GM19468 (cell line): ENCODE results near the gene FBXW12.

ENCODE experiments used
- ATAC-seq: cut with Tn5 transposase; IDR thresholded peaks from one replicate; pipeline ENCODE4 v1.9.1; 2021; ENCODE audit warnings: mild to moderate bottlenecking, moderate library complexity, moderate number of reproducible peaks; ENCODE audit not compliant: unreplicated experiment; ENCODE audit errors: extremely low read depth

FBXW12 gene

GRCh38 chr3:48431224-48432029, 59.4 kb downstream of the FBXW12 start:
- no peak for ATAC-seq

GRCh38 chr3:48432411-48433371, 60.7 kb downstream of the FBXW12 start:
- ATAC-seq = no peak

GRCh38 chr3:48433472-48434118, 61.6 kb downstream of the FBXW12 start:
- ATAC-seq = no peak

GRCh38 chr3:48434591-48435222, 62.7 kb downstream of the FBXW12 start:
- ATAC-seq = no peak

GRCh38 chr3:48435223-48435595, 63.2 kb downstream of the FBXW12 start:
- no peak for ATAC-seq

- no peak for ATAC-seq
These were observed 63.9 kb downstream of the FBXW12 start for GRCh38 chr3:48435774-48436476.

GRCh38 chr3:48436477-48436787, 64.4 kb downstream of the FBXW12 start:
- ATAC-seq = no peak

GRCh38 chr3:48436855-48437254, 64.8 kb downstream of the FBXW12 start:
- ATAC-seq = no peak

- ATAC-seq = no peak
These were observed 65.8 kb downstream of the FBXW12 start for GRCh38 chr3:48437812-48438211.

- peak; percentile 92 for ATAC-seq
These were observed 68.0 kb downstream of the FBXW12 start, which contains the start of the genes CCDC51 and TMA7 for GRCh38 chr3:48439820-48440589. Gene CCDC51 (minus strand): TSS chr3:48440119. CDS start chr3:48435128, 4,991 bp downstream. Gene TMA7 (plus strand): TSS chr3:48440257. CDS start chr3:48440297, 40 bp downstream.

- no peak for ATAC-seq
These were observed 68.6 kb downstream of the FBXW12 start for GRCh38 chr3:48440590-48440958.

- ATAC-seq = no peak
These were observed 69.9 kb downstream of the FBXW12 start for GRCh38 chr3:48441940-48442339.
